Mammary epithelial cell (primary cell): ENCODE measurements around the gene LRCH1.

Source experiments
- CTCF ChIP-seq, 2 donors: IDR thresholded peaks in 1 of 2; conservative IDR thresholded peaks in 1 of 2; 2 replicates each; pipeline ENCODE4 v1.5.1; 2011 to 2012; ENCODE audit warnings: inconsistent platforms in 2 of 2, low read length in 2 of 2, mild to moderate bottlenecking in 2 of 2, control low read depth in 1 of 2, low read depth in 1 of 2; ENCODE audit not compliant: insufficient read depth in 1 of 2; ENCODE audit errors: extremely low read depth in 1 of 2
- EZH2 ChIP-seq: IDR thresholded peaks from 2 replicates; pipeline ENCODE4 v1.6.1; 2012; ENCODE audit warnings: low read length, inconsistent platforms, borderline replicate concordance

- no peak for TF ChIP-seq CTCF (conservative IDR thresholded peaks at IDR 0.05 in 1 of 2, IDR thresholded peaks at IDR 0.05 in 1 of 2; ENCODE audit: extremely low read depth in 1 of 2, insufficient read depth in 1 of 2, low read depth in 1 of 2, low read length in 2 of 2)
- no peak for TF ChIP-seq EZH2
Measured at GRCh38 chr13:46759846-46760245, 206.9 kb downstream of the LRCH1 start.
